Mucosa of descending colon (tissue), 3 donors: ENCODE measurements around the gene KCNC2. TPM values are rescaled to one million over a fixed set of nuclear protein-coding genes. Genes with fewer than 3 reads are reported as not detected.

ENCODE experiments used
- ATAC-seq: fragments of 200-7000 bp; cut with Tn5 transposase; one replicate; pipeline ENCODE4 v1.9.1; 2020; ENCODE audit warnings: mild to moderate bottlenecking, moderate library complexity
- DNase-seq, 3 donors: peaks; one replicate each; pipeline ENCODE4 v3.0.0-alpha.2; 2020
- H3K36me3 ChIP-seq: fragments of 200-600 bp; one replicate; pipeline ENCODE4 v1.8.0; 2021; ENCODE audit warnings: low read depth, mild to moderate bottlenecking
- H3K4me1 ChIP-seq: fragments of 200-600 bp; one replicate; pipeline ENCODE4 v1.8.0; 2021; ENCODE audit warnings: low read depth, mild to moderate bottlenecking
- H3K4me3 ChIP-seq: fragments of 200-600 bp; one replicate; pipeline ENCODE4 v1.8.0; 2021; ENCODE audit warnings: mild to moderate bottlenecking
- H3K9me3 ChIP-seq: fragments of 200-600 bp; one replicate; pipeline ENCODE4 v1.8.0; 2021; ENCODE audit warnings: mild to moderate bottlenecking
- intact Hi-C, 2 donors: fragments of 100-400 bp; cut with DNase I in 1 of 2; cut with micrococcal nuclease in 1 of 2; formaldehyde crosslinking; loops; one replicate each; pipeline versions ENCODE4 v1.11.0 to v1.11.1; 2022; cut with DNase I, micrococcal nuclease
- total RNA-seq, 3 donors: library from RNA; stranded (reverse); fragmentation: NEBNext Ultra II Directional in 2 of 3; extraction: Animal tissue kit (Norgen Biotek cat#: 25700) in 2 of 3; gene quantifications; one replicate each; pipeline versions ENCODE4 v1.2.1 to v1.2.4, GENCODE V29; 2021 to 2023
- TF ChIP-seq, protein P1 (sequence below): fragments of 200-600 bp; IDR thresholded peaks from one replicate; pipeline ENCODE4 v1.8.0; 2022; ENCODE audit warnings: antibody characterized with exemption, mild to moderate bottlenecking
- donor health status: DM: no; HTN: no; CAD: no; lungs with moderate emphysema.
- donor health status: DM: no; HTN: no; CAD: no.
- donor health status: DM: no; HTN: yes; CAD: no.

KCNC2 gene
- total RNA-seq, 3 donors from 2014 or later = 0.44 TPM; not detected in 2

DNA sequence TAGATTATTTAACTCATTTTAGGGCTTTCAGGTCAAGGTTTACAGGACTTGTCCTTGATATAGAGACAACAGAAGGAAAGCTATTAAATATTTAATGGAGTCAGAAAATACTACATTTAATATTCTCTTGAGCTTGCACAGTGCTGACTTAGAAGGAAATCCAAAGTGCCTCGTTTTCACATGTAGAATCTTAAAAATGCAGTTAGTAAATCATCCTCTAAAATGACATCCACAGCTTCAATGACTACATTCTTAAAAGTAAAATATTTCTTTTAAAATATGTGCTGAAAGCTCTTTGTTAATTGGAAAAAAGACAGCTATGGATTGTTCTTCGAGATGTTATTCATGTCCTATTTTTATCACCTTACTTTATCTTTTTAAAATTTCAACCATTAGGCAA is 146.9 kb downstream of the KCNC2 start:
- Histone ChIP-seq H3K36me3 (no peaks in the 10 kb centered on the region), H3K4me1 (no peaks in the 10 kb centered on the region), H3K9me3 (no peaks in the 10 kb centered on the region), H3K4me3 (no peak overlapping the region)
- DNase-seq = no peak
- no peak for ATAC-seq
- intact Hi-C loops = no loop called here
- TF ChIP-seq, protein P1, sequence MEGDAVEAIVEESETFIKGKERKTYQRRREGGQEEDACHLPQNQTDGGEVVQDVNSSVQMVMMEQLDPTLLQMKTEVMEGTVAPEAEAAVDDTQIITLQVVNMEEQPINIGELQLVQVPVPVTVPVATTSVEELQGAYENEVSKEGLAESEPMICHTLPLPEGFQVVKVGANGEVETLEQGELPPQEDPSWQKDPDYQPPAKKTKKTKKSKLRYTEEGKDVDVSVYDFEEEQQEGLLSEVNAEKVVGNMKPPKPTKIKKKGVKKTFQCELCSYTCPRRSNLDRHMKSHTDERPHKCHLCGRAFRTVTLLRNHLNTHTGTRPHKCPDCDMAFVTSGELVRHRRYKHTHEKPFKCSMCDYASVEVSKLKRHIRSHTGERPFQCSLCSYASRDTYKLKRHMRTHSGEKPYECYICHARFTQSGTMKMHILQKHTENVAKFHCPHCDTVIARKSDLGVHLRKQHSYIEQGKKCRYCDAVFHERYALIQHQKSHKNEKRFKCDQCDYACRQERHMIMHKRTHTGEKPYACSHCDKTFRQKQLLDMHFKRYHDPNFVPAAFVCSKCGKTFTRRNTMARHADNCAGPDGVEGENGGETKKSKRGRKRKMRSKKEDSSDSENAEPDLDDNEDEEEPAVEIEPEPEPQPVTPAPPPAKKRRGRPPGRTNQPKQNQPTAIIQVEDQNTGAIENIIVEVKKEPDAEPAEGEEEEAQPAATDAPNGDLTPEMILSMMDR = no peak

DNA sequence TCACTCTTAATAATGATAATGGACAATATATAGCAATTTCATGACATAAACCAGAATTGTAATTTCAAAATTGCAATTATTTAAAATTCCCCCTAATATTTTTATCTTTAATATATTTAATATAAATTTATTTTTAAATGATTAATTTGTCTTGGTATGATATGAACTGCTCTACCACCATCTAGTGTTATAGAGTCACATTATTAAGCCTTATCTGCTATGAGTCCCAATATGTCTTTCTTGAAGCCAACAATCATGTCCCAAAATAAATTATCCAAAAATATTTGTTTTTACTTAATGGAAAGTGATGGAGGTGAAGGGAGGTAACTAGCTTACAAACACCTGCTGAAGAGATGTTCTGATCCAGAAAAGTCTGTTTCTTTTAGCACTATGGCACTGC is 151.4 kb downstream of the KCNC2 start:
- TF ChIP-seq, protein P1 = no peak
- no peaks in the 10 kb centered on the region for H3K4me1 ChIP-seq
- intact Hi-C loops = no loop called here
- ATAC-seq = no peak
- no peak overlapping the region for H3K4me3 ChIP-seq
- DNase-seq = no peak
- H3K36me3 ChIP-seq = no peaks in the 10 kb centered on the region
- H3K9me3 ChIP-seq = no peaks in the 10 kb centered on the region

GRCh38 chr12:75048767-75049166 is 160.9 kb downstream of the KCNC2 start:
- no peak for DNase-seq
- intact Hi-C loops = no loop called here
- no peaks in the 10 kb centered on the region for H3K9me3 ChIP-seq
- no peak for ATAC-seq
- H3K36me3 ChIP-seq = no peaks in the 10 kb centered on the region
- TF ChIP-seq, protein P1 = no peak
- H3K4me1 ChIP-seq = no peaks in the 10 kb centered on the region
- no peak overlapping the region for H3K4me3 ChIP-seq

DNA sequence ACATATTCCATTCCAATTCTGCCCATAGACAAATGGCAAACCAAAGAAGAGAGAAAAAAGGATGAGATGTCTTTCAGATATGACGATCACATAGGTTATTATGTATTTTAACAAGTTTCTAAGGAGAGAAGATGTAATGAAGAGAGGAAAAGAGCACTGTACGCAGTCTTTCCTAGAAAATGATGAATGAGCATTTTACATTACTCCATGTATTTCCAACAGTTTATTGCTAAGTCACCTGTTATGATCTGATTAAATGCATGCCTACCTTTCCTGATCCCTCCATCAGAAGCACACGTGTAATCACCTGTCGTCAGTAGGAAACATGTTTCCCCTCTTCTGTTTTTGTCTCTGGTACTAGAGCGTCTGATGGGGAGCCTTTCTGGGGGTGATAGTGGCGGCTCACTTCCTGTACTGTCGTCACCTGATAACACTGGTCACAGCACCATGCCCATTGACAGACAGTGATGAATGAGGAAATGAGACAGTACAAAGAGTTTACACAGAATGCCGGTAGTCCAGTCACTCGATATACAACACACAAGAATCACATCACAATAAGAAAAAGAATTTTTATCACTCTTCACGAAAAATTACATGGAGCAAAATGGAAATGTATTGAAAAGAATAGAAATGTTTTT is 161.6 kb downstream of the KCNC2 start:
- H3K4me3 ChIP-seq = no peak overlapping the region
- no peak for ATAC-seq

DNA sequence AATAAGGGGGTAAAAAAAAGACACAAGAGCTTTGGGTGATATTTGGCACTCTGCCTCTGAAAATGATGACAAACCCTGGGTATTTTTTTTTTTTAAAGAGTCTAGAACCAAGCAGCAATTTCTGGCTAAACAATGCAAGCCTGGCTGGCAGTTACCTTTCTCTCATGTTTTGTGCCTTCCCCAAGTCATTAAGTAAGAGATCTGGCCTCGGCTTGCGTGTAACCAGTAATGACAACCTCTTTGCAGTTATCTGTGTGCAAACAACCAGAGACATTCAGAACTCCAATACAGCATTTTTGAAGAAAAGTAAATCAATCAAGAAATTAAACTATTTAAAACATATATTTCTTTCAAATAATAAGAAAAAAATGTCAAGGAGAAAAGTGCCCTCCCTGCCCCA is 167.5 kb downstream of the KCNC2 start:
- Histone ChIP-seq H3K4me3 (no peak overlapping the region), H3K4me1 (no peaks in the 10 kb centered on the region), H3K9me3 (no peaks in the 10 kb centered on the region), H3K36me3 (no peaks in the 10 kb centered on the region)
- ATAC-seq (no peak), DNase-seq (no peak)
- intact Hi-C loops = no loop called here
- TF ChIP-seq, protein P1 = no peak

More for the DNA sequence above, 161.6 kb downstream of the KCNC2 start:
- no peak for DNase-seq
- H3K4me1 ChIP-seq = no peaks in the 10 kb centered on the region
- TF ChIP-seq, protein P1 = no peak
- intact Hi-C loops = no loop called here
- H3K9me3 ChIP-seq = no peaks in the 10 kb centered on the region
- no peaks in the 10 kb centered on the region for H3K36me3 ChIP-seq

GRCh38 chr12:75041472-75041871 is 168.2 kb downstream of the KCNC2 start:
- Histone ChIP-seq H3K4me1 (no peaks in the 10 kb centered on the region), H3K9me3 (no peaks in the 10 kb centered on the region), H3K36me3 (no peaks in the 10 kb centered on the region), H3K4me3 (no peak overlapping the region)
- TF ChIP-seq, protein P1 = no peak
- DNase-seq (no peak), ATAC-seq (no peak)
- intact Hi-C loops = no loop called here
